DMS153 treated with DMSO at 0.1 percent for 48 hours (cell line): ENCODE data around the gene PTK6.
"Not testable (repeated sequence)": the region's sequence is repeated elsewhere in the genome, so short reads cannot be mapped to it uniquely, and the experiment has no call there.

Experiments used
- DNase-seq: peaks from one replicate; lab custom pipeline; 2025; ENCODE audit not compliant: unreplicated experiment; lab: John Stamatoyannopoulos, UW

The PTK6 gene

DNA sequence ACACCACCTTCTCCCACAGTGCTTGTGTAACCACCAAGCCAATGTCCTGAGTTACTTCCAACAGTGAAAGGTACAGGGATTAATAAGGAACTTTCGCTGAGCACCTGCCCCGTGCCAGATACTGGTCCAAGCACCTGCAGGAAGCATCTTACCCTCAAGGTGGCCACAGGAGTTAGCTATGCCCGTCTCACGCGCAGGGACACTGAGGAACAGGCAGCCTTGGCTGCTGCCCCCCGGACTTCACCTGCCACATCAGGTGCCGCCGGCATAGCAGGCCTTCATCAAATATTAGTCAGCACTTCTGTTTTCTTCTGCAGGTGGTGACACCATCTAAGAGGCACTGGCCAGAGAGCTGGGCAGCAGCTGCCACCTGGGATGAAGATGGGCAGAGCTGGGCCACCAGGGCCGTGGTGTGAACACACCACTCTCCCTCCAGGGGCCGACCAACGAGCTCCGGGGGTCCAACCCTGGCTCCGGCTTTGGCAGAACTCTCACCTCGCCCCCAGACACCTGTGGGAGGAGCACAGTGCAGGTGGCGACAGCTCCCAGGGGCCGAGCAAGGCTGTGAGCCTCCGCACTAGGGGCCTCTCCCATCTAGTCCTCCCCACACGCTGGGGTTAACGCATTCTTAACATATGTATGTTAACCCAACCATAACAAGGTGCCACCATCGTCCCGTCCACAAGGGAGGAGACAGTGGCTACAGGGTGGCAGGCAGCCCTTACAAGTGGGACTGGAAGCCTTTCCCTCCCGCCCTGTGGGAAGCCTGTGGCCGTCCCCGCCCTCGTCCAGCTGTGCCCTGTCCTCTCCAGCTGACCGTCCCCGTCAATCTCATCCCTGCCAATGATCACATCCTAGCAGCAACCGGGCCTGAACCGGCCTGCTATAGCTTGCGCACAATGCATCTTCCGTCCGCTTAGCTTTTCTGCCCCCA, 19.5 kb downstream of the PTK6 start:
- DNase-seq: no peak

DNA sequence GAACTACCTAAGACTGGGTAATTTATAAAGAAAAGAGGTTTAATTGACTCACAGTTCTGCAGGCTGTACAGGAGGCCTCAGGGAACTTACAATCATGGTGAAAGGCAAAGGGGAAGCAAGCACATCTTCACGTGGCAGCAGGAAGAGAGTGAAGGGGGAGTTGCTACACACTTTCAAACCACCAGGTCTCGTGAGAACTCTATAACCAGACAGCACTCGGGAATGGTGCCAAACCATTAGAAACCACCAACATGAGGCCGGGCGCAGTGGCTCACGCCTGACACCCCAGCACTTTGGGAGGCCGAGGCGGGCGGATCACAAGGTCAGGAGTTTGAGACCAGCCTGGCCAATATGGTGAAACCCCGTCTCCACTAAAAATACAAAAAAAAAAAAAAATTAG, 22.7 kb downstream of the PTK6 start:
- DNase-seq: not testable (repeated sequence)

DNA sequence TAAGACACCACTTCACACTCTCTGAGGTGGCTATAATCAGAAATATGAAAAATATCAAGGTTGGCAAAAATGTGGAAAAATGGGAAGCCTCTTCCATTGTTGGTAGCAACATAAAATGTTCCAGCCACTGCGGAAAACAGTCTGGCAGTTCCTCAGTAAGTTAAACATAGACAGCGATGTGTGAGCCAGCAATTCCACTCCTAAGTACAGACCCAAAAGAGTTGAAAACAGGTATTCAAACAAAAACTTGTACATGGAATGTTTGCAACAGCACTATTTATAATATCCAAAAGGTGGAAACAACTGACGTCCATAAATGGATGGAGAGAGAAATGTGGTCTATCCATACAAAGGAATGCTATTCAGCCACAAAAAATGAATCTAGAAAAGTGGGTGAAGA, 24.0 kb downstream of the PTK6 start:
- no peak for DNase-seq

DNA sequence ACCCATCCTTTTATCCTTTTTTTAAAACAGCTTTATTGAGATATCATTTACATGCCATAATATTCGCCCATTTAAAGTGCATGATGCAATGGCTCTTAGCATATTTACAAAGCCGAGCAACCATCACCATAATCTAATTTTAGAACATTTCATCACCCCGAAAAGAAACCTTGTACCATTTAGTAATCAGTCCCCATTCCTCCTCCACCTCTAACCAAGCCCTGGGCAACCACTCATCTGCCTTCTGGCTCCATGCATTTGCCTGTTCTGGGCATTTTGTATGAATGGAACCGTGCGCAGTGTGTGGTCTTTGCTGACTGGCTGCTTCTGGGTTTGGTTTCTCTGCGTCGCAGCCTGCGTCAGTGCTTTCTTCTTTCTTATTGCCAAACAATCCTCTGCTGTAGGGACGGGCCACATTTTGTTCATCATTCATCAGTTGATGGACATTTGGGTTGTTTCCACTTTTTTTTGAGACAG, 28.1 kb downstream of the PTK6 start:
- DNase-seq: no peak

DNA sequence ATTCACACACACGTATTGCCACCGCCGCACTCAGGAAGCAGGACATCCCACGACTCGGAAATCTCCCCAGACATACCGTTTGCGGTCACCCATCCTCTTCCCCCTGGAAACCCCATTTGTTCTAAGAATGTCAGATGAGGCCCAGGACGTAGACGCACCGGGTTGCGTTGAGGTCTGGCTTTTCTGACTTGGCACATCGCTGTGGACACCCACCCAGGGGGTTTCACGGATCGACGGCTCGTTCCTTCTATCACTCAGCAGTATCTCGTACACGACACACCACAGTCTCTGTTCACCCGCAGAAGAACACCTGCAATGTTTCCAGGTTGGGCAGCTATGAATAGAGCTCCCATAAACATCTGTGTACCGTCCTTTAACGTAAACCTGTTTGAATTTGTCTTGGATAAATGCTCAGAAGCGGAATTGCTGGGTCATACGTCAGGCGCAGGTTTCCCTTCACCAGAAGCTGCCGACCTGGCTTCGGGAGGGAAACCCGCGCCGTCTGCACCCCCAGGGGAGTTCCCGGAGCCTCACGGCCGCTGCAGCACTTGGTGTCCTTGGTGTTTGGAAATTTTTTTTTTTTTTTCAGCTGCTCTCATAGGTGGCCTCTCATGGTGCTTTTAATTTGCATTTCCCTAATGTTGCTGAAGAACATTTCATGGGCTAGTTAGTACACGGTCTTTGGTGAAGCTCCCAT, 29.0 kb downstream of the PTK6 start:
- DNase-seq: peak; percentile 25

DNA sequence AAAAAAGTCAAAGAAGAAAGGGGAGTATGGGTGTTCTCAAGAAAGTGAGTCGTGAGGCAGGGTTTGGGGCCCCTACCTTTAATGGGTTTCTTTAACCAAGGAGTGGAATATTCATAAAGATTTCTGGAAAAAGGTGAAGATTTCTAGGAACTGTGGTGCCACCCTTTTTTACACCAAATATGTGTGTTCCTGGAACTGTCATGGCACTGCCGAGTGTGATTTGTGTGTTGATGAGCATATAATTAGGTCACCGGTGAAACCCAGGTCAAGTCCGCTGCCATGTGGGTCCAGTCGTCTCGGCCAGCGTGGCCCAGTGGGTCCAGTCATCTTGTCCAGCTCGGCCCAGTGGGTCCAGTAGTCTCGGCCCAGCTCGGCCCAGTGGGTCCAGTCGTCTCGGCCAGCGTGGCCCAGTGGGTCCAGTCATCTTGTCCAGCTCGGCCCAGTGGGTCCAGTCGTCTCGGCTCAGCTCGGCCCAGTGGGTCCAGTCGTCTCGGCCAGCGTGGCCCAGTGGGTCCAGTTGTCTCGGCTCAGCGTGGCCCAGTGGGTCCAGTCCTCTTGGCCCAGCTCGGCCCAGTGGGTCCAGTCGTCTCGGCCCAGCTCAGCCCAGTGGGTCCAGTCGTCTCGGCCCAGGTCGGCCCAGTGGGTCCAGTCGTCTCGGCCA, 30.0 kb downstream of the PTK6 start:
- DNase-seq: no peak

DNA sequence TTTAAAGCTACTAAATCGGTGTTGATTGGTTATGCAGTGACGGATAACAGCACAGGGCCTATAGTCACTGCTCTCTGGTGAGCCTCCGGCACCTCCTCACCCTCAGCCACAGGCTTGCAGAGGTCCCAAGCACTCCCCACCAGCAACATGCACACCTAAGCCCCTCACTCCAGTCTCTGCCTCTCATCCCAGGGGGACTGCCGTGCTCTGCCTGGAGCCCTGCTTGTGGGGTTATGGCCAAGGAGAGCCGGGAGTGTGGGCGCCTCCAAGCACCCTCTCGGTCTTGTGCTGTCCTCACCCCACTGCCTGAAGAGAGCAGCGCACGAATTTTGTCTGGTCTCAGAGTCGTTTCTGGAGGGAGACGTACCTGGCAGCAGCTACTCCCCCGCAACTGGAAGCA, 31.5 kb downstream of the PTK6 start:
- DNase-seq: no peak

DNA sequence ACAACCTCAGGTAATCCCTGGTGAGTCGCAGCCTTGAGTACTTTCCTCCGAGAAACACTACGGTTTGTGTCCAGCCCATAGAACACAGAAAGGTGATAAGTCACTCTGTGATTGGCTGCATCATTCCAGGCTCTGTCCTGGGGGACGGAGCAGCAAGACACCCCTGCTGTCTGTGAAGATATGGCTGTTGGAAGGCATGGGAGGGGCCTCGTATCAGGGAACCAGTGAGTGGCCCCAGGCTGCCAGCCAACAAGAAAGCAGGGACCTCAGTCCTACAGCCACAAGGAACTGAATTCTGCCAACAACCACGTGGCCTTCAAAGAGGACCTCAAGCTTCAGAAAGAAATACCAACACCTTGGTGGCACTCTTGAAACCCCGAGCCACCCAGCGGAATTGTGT, 31.9 kb downstream of the PTK6 start:
- no peak for DNase-seq

DNA sequence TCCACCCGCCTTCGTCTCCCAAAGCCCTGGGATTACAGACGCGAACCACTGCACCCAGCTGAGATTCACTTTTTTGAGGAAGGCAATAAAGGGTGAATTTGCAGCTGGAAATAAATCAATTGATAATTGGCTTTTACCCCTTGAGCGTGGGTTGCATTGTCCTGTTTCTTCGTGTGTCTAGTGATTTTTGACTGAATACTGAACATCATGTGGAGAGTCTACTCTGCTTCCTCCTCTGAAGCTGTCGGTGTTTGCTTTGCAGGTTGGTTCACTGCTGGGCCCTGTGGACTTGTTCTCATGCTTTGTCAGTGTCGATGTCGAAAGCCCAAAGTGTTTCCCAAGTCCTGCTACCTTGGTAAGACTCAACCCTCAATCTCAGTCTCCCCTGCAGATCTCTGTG, 32.5 kb downstream of the PTK6 start:
- DNase-seq: no peak

DNA sequence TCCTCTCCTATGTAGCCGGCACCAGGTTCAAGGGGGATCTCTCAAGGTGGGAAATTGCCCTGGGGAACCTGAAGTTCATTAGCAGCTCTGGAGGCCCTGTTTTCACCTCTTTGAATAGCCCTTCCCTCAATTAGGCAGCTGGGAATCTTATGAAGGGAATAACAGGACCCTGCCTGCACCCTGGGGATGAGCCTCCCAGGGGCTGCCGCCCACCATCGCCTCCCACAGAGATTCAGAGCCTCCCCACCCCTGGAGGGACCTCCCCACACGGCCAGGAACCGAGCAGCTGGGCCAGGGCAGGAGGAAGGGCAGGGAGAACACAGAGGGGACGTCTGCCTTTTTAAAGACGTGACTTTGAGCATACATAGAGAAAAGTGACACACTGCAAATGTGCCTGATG, 33.7 kb downstream of the PTK6 start:
- no peak for DNase-seq

DNA sequence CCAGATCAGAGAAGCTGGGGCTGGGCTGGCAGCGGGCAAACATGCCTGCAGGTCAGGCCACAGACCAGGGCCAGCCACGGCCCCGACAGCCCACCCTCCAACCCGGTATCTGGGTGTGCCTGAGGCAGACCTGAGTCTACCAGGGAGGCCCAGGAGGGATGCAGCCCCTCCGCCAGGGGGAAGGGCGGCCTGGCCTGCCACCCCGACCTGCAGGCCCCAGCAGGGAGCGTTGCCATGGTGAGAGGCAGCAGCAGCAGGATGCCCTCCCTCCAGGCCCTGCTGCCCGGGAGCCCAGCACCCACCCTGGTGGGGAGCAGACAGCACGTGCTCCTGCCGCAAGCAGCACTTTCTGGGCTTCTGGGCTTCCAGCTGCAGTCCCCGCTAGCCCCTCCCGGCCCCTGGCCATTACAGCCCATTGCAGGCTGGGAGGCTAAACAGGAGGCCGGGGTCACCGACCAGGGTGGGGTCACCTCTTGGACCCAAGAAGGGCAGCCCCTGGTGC, 34.5 kb downstream of the PTK6 start:
- DNase-seq: no peak

DNA sequence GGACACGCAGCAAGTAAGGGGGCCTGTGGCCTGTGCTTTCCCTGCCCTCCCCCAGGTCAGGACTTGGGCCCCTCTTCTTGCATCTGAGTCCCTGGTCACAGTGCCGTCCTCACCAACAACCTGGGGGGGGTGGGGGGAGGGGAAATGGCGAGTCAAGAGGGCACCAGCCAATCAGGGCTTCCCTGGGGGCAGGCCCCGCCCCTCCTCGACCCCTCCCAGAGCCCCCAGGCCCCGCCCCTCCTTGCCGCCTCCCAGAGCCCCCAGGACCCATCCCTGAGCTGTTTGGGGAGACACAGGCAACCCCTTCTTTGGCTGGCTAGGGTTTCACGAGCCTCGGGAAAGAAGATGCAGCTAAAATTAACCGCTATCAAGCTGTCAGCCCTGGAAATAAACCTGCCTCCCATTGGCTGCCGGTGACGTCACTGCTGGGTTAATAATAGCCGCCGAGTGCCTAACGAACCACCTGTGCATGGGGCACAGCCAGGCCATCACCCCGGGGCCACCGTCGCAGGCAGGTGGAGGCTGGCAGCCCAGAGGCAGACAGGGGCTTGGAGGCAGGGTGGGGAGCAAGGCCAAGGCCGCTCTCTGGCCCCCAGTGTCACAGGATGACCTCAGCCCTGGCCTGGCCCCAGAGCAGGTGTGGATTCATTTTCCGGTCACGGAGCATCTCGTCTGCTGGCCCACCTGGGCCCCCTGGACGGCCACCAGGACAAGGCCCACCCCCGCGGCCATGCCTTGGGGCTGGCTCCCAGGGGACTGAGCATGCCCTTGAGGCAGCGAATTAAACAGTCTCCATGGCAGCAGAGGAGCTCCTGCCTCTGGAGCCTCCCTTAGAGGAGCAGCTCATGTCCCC, 35.1 kb downstream of the PTK6 start:
- peak; percentile 52 for DNase-seq

DNA sequence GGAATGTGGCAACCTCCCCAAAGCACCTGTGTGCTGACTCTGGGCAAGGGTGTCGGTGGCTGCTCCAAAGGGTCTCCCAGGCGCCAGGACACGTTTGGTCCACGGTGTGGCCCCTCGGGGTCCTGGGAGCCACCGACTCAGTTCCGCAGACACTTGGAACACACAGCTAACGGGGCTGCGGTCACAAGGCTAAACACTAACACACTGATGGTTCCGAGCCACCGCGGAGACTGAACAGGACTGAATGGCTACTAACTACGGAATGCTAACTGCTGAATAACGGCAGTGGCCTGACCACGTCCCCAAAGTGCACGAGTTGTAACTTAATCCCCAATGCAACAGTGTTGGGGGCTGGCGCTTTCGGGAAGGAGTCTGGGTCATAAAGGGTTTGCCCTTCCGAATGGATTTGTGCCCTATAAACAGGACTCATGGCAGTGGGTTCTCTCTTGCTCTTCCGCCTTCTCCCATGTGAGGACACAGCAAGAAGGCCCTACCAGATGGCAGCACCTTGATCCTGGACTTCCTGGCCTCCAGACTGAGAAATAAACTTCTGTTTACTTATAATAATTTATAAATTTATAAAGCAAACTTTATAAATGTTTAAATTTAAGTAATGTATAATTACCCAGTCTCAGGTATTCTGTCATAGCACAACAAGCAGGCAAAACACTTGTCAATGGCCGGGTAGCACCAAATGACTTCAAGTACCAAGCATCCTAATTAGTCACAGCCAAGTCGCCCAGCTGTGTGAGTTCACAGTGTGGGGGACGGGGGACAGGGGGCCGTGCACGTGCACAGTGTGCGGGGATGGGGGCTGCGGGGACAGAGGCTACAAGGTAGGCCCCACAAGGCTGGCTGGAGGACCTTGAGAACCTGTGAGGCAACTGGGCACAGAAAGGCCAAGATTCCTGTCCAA, 36.0 kb downstream of the PTK6 start:
- DNase-seq: no peak

DNA sequence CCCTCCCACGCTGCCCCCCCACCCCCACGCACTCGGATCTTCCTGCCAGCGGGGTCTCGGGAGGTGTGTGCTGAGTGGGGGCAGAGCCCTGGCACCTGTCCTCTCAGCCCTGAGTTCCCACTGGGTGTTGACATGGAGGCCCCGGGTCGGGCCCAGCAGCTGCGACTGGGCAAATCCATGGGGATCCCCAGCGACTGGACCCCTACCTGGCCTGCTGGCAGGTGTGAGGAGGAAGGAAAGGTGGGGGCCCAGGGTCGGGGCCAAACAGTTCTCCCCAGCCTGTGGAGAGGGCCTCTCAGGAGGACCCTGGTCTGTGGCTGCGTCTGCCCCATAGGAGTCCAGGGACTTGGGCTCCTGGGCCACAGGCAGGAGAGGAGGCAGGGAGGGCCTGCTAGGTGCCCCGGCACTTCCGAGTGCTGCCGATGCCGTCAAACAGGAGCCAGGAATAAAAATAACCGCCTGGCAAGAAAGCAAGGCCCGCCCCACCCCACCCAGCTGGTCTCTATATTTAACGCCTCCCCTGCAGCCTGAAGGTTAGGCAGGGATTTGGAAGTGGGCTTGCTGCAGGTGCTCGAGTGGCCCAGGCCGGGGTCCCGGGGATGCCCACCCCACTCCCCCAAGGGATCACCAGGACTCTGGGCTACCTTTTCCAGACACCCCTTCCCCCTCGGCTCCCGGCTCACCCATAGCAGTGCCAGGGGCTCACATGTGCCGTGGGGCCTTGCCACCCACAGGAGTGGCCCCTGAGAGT, 36.9 kb downstream of the PTK6 start:
- DNase-seq: no peak

DNA sequence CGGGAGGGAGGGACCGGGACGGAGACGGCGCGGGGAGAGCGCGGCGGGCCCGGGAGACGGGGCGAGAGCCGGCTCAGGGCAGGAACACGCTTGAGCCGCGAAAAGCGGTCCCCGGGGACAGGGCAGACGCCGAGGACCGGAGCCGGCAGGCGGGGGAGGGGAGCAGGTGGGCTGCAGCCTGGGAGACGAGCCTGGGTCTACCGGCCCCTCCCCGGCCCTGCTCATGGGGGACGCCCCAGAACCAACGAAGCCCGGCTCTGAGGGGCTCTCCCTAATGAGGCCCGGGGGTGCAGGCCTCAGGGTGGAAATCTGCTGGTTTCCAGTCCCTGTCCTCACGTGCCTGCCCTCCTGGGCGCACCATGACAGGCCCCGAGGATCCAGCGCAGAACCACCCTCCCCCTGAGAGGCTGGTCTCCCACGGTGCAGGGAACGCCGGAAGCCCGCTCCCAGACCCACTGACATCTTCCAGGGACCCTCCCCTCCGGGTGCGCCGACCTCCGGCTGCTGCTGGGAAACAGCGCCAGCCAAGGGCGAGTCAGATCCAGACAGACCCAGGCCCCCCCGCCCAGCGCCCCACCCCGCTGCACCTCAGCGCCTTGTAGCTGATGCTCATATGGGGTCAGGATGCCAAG, 37.7 kb downstream of the PTK6 start:
- DNase-seq: no peak

DNA sequence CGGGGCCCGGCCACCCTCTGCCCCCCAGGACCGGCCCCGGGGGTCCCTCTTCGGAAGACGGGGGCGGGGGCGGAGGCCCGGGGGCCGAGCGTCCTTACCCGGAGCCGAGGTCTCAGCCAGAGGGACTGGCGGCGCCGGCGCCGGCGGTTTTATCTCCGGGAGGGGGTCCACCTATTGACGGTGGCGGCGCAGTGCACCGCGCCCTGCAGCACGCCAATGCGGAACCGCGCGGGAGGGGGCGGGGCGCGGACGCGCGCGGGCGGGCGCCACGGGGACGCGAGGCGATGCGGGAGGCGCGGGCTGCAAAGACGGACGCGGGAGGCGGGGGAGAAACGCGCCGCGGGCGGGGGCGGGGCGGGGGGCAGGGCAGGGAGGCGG, 38.2 kb downstream of the PTK6 start, which contains the start of gene EEF1A2:
Gene EEF1A2 (minus strand): TSS at position 124 of the 378 bp plus-strand sequence. CDS start 1,320 bp downstream, outside the sequence.
- DNase-seq: no peak

DNA sequence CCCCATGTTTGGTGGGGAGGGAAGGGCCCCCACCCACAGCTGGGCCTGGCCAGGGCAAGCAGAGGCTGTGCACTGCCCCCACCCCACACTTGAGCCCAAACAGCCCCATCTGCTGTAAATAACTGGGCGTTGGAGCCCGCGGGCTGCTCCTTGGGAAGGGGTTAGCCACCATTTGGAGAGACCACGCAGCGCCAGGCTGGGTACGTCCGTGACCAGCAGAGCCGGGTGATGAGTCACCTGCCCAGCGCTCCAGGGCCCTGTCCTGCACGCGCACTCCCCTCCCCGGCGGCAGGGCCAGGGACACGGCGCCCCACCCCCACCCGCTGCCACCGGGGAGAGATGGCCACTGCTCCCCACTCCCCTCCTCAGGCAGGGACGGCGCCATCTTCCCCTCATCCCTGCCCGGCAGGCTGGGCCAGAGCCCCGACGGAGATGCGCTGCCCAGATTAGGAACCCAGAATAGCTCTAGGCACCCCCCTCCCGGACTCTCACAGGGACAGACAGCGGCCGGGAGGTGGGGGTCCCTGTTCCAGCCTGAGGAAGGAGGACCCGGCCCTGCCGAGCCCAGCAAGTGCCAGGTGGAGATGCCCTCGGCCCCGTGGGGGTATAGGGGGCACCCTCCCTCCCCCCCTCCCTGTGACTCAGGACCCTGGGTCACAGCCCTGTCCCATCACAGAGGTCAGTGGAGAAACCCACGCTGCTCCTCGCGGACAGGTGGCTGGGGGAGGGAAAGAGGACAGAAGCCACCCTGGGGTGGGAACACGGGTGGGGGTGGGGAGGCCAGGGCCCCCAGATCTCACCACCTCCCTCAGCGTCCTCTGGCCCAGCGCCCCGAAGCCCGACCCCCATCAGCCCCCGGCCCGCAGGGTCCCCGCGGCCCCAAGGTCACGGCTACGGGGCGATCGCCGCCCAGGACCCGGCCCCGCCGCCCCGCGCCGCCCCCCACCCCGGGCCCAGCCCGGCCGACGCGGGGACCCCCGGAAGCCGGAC, 38.9 kb downstream of the PTK6 start:
- no peak for DNase-seq
